Hepatocyte (in vitro differentiated cells): ENCODE measurements around the gene LIMK2. TPM values are rescaled to one million over a fixed set of nuclear protein-coding genes. Genes with fewer than 3 reads are reported as not detected.
"Not testable (repeated sequence)": the region's sequence is repeated elsewhere in the genome, so short reads cannot be mapped to it uniquely, and the experiment has no call there.

Source experiments
- DNase-seq: peaks from one replicate; pipeline ENCODE4 v3.0.0-alpha.2; 2016; ENCODE audit warnings: low spot score
- H2AFZ ChIP-seq: fragments of 200-600 bp; sonication (generic); 2 replicates; pipeline ENCODE4 v1.6.0; 2016; ENCODE audit warnings: antibody characterized with exemption, mild to moderate bottlenecking
- H3K27ac ChIP-seq: fragments of 200-600 bp; sonication (generic); 2 replicates; pipeline ENCODE4 v1.5.1; 2016; ENCODE audit warnings: mild to moderate bottlenecking
- H3K27me3 ChIP-seq: fragments of 200-600 bp; sonication (generic); 2 replicates; pipeline ENCODE4 v1.6.1; 2016
- H3K36me3 ChIP-seq: fragments of 200-600 bp; sonication (generic); replicated peaks from 2 replicates; pipeline ENCODE4 v1.5.1; 2016; ENCODE audit warnings: low read depth; ENCODE audit not compliant: insufficient read depth
- H3K4me1 ChIP-seq: fragments of 200-600 bp; sonication (generic); 2 replicates; pipeline ENCODE4 v1.5.1; 2016; ENCODE audit warnings: mild to moderate bottlenecking, moderate library complexity; ENCODE audit not compliant: insufficient read depth
- H3K4me2 ChIP-seq: fragments of 200-600 bp; sonication (generic); 2 replicates; pipeline ENCODE4 v1.6.0; 2016
- H3K4me3 ChIP-seq: fragments of 200-600 bp; sonication (generic); 2 replicates; pipeline ENCODE4 v1.5.1; 2016; ENCODE audit warnings: mild to moderate bottlenecking
- H3K79me2 ChIP-seq: fragments of 200-600 bp; sonication (generic); 2 replicates; pipeline ENCODE4 v1.6.0; 2017; ENCODE audit warnings: mild to moderate bottlenecking
- H3K9me2 ChIP-seq: fragments of 200-600 bp; sonication (generic); replicated peaks from 2 replicates; pipeline ENCODE4 v1.6.0; 2017; ENCODE audit warnings: mild to moderate bottlenecking; ENCODE audit not compliant: insufficient read depth
- H3K9me3 ChIP-seq: fragments of 200-600 bp; sonication (generic); 2 replicates; pipeline ENCODE4 v1.5.1; 2016; ENCODE audit warnings: low read depth, mild to moderate bottlenecking
- H4K20me1 ChIP-seq: fragments of 200-600 bp; sonication (generic); 2 replicates; pipeline ENCODE4 v1.6.0; 2016; ENCODE audit warnings: mild to moderate bottlenecking; ENCODE audit not compliant: insufficient read depth, poor library complexity, severe bottlenecking
- CTCF ChIP-seq: fragments of 200-600 bp; sonication (generic); IDR thresholded peaks from 2 replicates; pipeline ENCODE4 v1.5.1; 2016; ENCODE audit warnings: antibody characterized with exemption, mild to moderate bottlenecking; ENCODE audit not compliant: poor library complexity
- EZH2 ChIP-seq: fragments of 200-600 bp; sonication (generic); IDR thresholded peaks from 2 replicates; pipeline ENCODE4 v1.6.1; 2016; ENCODE audit warnings: antibody characterized with exemption, mild to moderate bottlenecking, borderline replicate concordance
- EZH2phosphoT487 ChIP-seq: fragments of 200-600 bp; sonication (generic); IDR thresholded peaks from one replicate; pipeline ENCODE4 v1.6.1; 2018; ENCODE audit warnings: antibody characterized with exemption, mild to moderate bottlenecking, low read depth, moderate library complexity; ENCODE audit not compliant: unreplicated experiment, severe bottlenecking
- WGBS: methylation state at CpG from one replicate; pipeline ENCODE4 v1.1.6; 2016; ENCODE audit warnings: low lambda C conversion rate; ENCODE audit errors: missing lambda C conversion rate; 5-methylcytosine and 5-hydroxymethylcytosine counted together
- polyA plus RNA-seq: library from polyadenylated mRNA; unstranded; fragments of >200 nt; fragmentation: Nextera tagmentation; extraction: Ambion mirVana; gene quantifications from 2 replicates; pipeline ENCODE4 v1.2.1, GENCODE V29; 2016
- total RNA-seq: library from RNA; depleted of rRNA; stranded (reverse); fragments of >200 nt; gene quantifications from 2 replicates; pipeline ENCODE4 v1.2.3, GENCODE V29; 2014

Gene LIMK2
- total and polyA plus RNA-seq, 2 experiments from 2014 or later = 45.9 to 49.9 TPM

- Histone ChIP-seq H3K9me2 (no peaks in the 10 kb centered on the region), H2AFZ (no peak overlapping the region), H3K9me3 (no peaks in the 10 kb centered on the region), H3K4me3 (no peak overlapping the region), H3K79me2 (peaks cover 27% of the 10 kb centered on the region), H3K27ac (no peak overlapping the region), H3K4me1 (peaks cover 18% of the 10 kb centered on the region), H3K27me3 (no peaks in the 10 kb centered on the region), H3K36me3 (no peaks in the 10 kb centered on the region), H3K4me2 (no peak overlapping the region), H4K20me1 (no peaks in the 10 kb centered on the region)
- TF ChIP-seq EZH2 (no peak), CTCF (no peak), EZH2phosphoT487 (no peak)
- no peak for DNase-seq
- WGBS = 92% methylated on average over 3 of the region's 3 CpGs
Measured at GRCh38 chr22:31233001-31233400, 20.9 kb downstream of the LIMK2 start.

GRCh38 chr22:31235081-31235480 lies 23.0 kb downstream of the LIMK2 start:
- H3K4me1 ChIP-seq = peaks cover 19% of the 10 kb centered on the region
- H3K4me3 ChIP-seq = no peak overlapping the region
- no peaks in the 10 kb centered on the region for H4K20me1 ChIP-seq
- no peaks in the 10 kb centered on the region for H3K36me3 ChIP-seq
- H3K9me3 ChIP-seq = no peaks in the 10 kb centered on the region
- TF ChIP-seq EZH2 (no peak), EZH2phosphoT487 (no peak), CTCF (no peak)
- WGBS = 70% methylated on average over 3 of the region's 3 CpGs
- H2AFZ ChIP-seq = no peak overlapping the region
- H3K9me2 ChIP-seq = no peaks in the 10 kb centered on the region
- DNase-seq = no peak
- no peak overlapping the region for H3K27ac ChIP-seq
- no peak overlapping the region for H3K4me2 ChIP-seq
- H3K79me2 ChIP-seq = peaks cover 20% of the 10 kb centered on the region
- no peaks in the 10 kb centered on the region for H3K27me3 ChIP-seq

GRCh38 chr22:31236044-31236443 lies 23.9 kb downstream of the LIMK2 start:
- Histone ChIP-seq H3K79me2 (peaks cover 20% of the 10 kb centered on the region), H3K4me1 (peaks cover 19% of the 10 kb centered on the region)
- not testable (repeated sequence) for H3K9me3 ChIP-seq, H3K9me2 ChIP-seq, DNase-seq, H3K27ac ChIP-seq, H2AFZ ChIP-seq, H4K20me1 ChIP-seq, H3K36me3 ChIP-seq, H3K4me3 ChIP-seq, H3K4me2 ChIP-seq, H3K27me3 ChIP-seq
- WGBS = 99% methylated on average over 4 of the region's 4 CpGs

GRCh38 chr22:31238057-31238456 lies 26.0 kb downstream of the LIMK2 start:
- 92% methylated on average over 1 of the region's 1 CpG for WGBS
- H3K4me2 ChIP-seq = no peak overlapping the region
- no peaks in the 10 kb centered on the region for H3K36me3 ChIP-seq
- H4K20me1 ChIP-seq = no peaks in the 10 kb centered on the region
- H3K27me3 ChIP-seq = no peaks in the 10 kb centered on the region
- no peak for DNase-seq
- no peak for TF ChIP-seq CTCF
- TF ChIP-seq EZH2phosphoT487 = no peak
- TF ChIP-seq EZH2 = no peak
- H3K9me2 ChIP-seq = no peaks in the 10 kb centered on the region
- no peaks in the 10 kb centered on the region for H3K9me3 ChIP-seq
- no peak overlapping the region for H3K27ac ChIP-seq
- H3K4me3 ChIP-seq = no peak overlapping the region
- no peak overlapping the region for H2AFZ ChIP-seq
- peaks cover 33% of the 10 kb centered on the region for H3K4me1 ChIP-seq
- peaks cover 14% of the 10 kb centered on the region for H3K79me2 ChIP-seq
